SK-N-SH (cell line): ENCODE results near the gene ERC2. TPM values are rescaled to one million over a fixed set of nuclear protein-coding genes. Genes with fewer than 3 reads are reported as not detected.

Source experiments
- CTCF ChIA-PET: fragments of 300-600, 350-600 bp; formaldehyde crosslinking; extraction: SDS; loops from one replicate; lab custom pipeline; 2021; lab: Yijun Ruan, JAX
- POLR2A ChIA-PET: fragments of 350-600 bp; sonication (Branson Sonifier 250); formaldehyde crosslinking; extraction: SDS; loops from one replicate; lab custom pipeline; 2020; ENCODE audit warnings: antibody characterized with exemption, inconsistent platforms; lab: Yijun Ruan, JAX
- DNase-seq: peaks from one replicate; pipeline ENCODE4 v3.0.0; 2012
- H2AFZ ChIP-seq: fragments of 200-600 bp; sonication (generic); 2 replicates; pipeline ENCODE4 v1.8.1; 2016; ENCODE audit warnings: antibody characterized with exemption, mild to moderate bottlenecking, low read depth
- H3F3A ChIP-seq: fragments of 200-600 bp; sonication (generic); replicated peaks from 2 replicates; pipeline ENCODE3; 2016; ENCODE audit warnings: antibody characterized with exemption, mild to moderate bottlenecking; ENCODE audit not compliant: insufficient read depth
- H3K27ac ChIP-seq, 2 experiments: fragments of 200-500 bp in 1 of 2; fragments of 200-600 bp in 1 of 2; sonication (Bioruptor generic) in 1 of 2; sonication (generic), shearing (Covaris generic) in 1 of 2; 2 replicates each; pipeline versions ENCODE4 v1.5.1 to v1.6.1; 2014 to 2016; ENCODE audit warnings: low read depth in 2 of 2, inconsistent platforms in 1 of 2, low read length in 1 of 2, mild to moderate bottlenecking in 1 of 2, mixed read lengths in 1 of 2
- H3K27me3 ChIP-seq: fragments of 200-600 bp; sonication (generic), shearing (Covaris generic); 2 replicates; pipeline ENCODE4 v1.6.1; 2016; ENCODE audit warnings: mixed run types; ENCODE audit not compliant: insufficient read depth
- H3K36me3 ChIP-seq, 2 experiments: fragments of 200-500 bp in 1 of 2; fragments of 200-600 bp in 1 of 2; sonication (Bioruptor generic) in 1 of 2; sonication (generic) in 1 of 2; replicated peaks in 1 of 2; 2 replicates each; pipeline versions ENCODE3 to v1.5.1; 2014 to 2016; ENCODE audit warnings: low read length in 1 of 2, mild to moderate bottlenecking in 1 of 2; ENCODE audit not compliant: insufficient read depth in 2 of 2, control insufficient read depth in 1 of 2
- H3K4me1 ChIP-seq, 2 experiments: fragments of 200-500 bp in 1 of 2; fragments of 200-600 bp in 1 of 2; sonication (Bioruptor generic) in 1 of 2; sonication (generic), shearing (Covaris generic) in 1 of 2; 2 replicates each; pipeline versions ENCODE4 v1.5.1 to v1.6.1; 2014 to 2016; ENCODE audit warnings: low read depth in 1 of 2, low read length in 1 of 2, mixed run types in 1 of 2; ENCODE audit not compliant: insufficient read depth in 2 of 2, control insufficient read depth in 1 of 2
- H3K4me2 ChIP-seq: fragments of 200-600 bp; sonication (generic), shearing (Covaris generic); 2 replicates; pipeline ENCODE4 v1.6.1; 2017; ENCODE audit warnings: mixed run types
- H3K4me3 ChIP-seq, 2 experiments: fragments of 200-500 bp in 1 of 2; fragments of 200-600 bp in 1 of 2; sonication (Bioruptor generic) in 1 of 2; sonication (generic), shearing (Covaris generic) in 1 of 2; 2 replicates each; pipeline versions ENCODE4 v1.5.1 to v1.8.1; 2014 to 2016; ENCODE audit warnings: low read depth in 2 of 2, inconsistent platforms in 1 of 2, low read length in 1 of 2, mild to moderate bottlenecking in 1 of 2, mixed read lengths in 1 of 2, moderate library complexity in 1 of 2
- H3K79me2 ChIP-seq: fragments of 200-600 bp; sonication (generic); 2 replicates; pipeline ENCODE4 v1.8.1; 2017; ENCODE audit warnings: mild to moderate bottlenecking; ENCODE audit not compliant: insufficient read depth
- H3K9ac ChIP-seq: fragments of 200-600 bp; sonication (generic); 2 replicates; pipeline ENCODE4 v1.6.1; 2017; ENCODE audit warnings: mixed run types
- H3K9me2 ChIP-seq: fragments of 200-600 bp; sonication (generic); 2 replicates; pipeline ENCODE4 v1.6.1; 2017; ENCODE audit warnings: mixed run types
- H3K9me3 ChIP-seq: fragments of 200-600 bp; sonication (generic); 2 replicates; pipeline ENCODE4 v1.6.1; 2017; ENCODE audit warnings: mixed run types, mild to moderate bottlenecking, moderate library complexity
- H4K20me1 ChIP-seq: fragments of 200-600 bp; sonication (generic); 2 replicates; pipeline ENCODE4 v1.6.1; 2017; ENCODE audit warnings: mild to moderate bottlenecking, mixed run types; ENCODE audit not compliant: insufficient read depth
- CTCF ChIP-seq: fragments of 200-600 bp; sonication (generic); IDR thresholded peaks from 2 replicates; pipeline ENCODE4 v1.6.1; 2017; ENCODE audit warnings: antibody characterized with exemption, mild to moderate bottlenecking, moderate library complexity
- EZH2phosphoT487 ChIP-seq: fragments of 200-600 bp; sonication (generic); IDR thresholded peaks from 2 replicates; pipeline ENCODE4 v1.6.1; 2017; ENCODE audit warnings: low read depth, mixed run types, mild to moderate bottlenecking, antibody characterized with exemption, moderate library complexity, borderline replicate concordance
- FOXM1 ChIP-seq: IDR thresholded peaks from 2 replicates; pipeline ENCODE4 v1.4.0; 2012; ENCODE audit warnings: low read depth, mild to moderate bottlenecking
- GABPA ChIP-seq: IDR thresholded peaks from 2 replicates; pipeline ENCODE4 v1.4.0; 2012; ENCODE audit warnings: low read depth, mild to moderate bottlenecking
- GATA2 ChIP-seq: sonication (generic); formaldehyde crosslinking; IDR thresholded peaks from 2 replicates; pipeline ENCODE4 v1.5.0; 2020; ENCODE audit warnings: mild to moderate bottlenecking, missing genetic modification reagents
- IRF3 ChIP-seq: fragments of 150-350 bp; IDR thresholded peaks from 2 replicates; pipeline ENCODE4 v1.6.1; 2016; ENCODE audit warnings: mild to moderate bottlenecking, low read depth, low read length
- JUND ChIP-seq: IDR thresholded peaks from 2 replicates; pipeline ENCODE4 v1.4.0; 2012
- MEF2A ChIP-seq: IDR thresholded peaks from 2 replicates; pipeline ENCODE4 v1.4.0; 2012; ENCODE audit warnings: low read depth, borderline replicate concordance
- NFIC ChIP-seq: IDR thresholded peaks from 2 replicates; pipeline ENCODE4 v1.4.0; 2012; ENCODE audit warnings: borderline replicate concordance
- PBX3 ChIP-seq: IDR thresholded peaks from 2 replicates; pipeline ENCODE4; 2012
- POLR2AphosphoS5 ChIP-seq: IDR thresholded peaks from 2 replicates; pipeline ENCODE4 v1.6.1; 2012; ENCODE audit warnings: low read depth, low read length
- RAD21 ChIP-seq: IDR thresholded peaks from 2 replicates; pipeline ENCODE4 v1.6.1; 2012; ENCODE audit warnings: mild to moderate bottlenecking, low read length
- RCOR1 ChIP-seq: fragments of 150-350 bp; IDR thresholded peaks from 2 replicates; pipeline ENCODE4 v1.6.1; 2017; ENCODE audit warnings: antibody characterized with exemption, low read length
- REST ChIP-seq: IDR thresholded peaks from 2 replicates; pipeline ENCODE4 v1.6.1; 2012; ENCODE audit warnings: mild to moderate bottlenecking, low read depth, low read length, moderate library complexity
- RXRA ChIP-seq: IDR thresholded peaks from 2 replicates; pipeline ENCODE4 v1.4.0; 2012; ENCODE audit warnings: low read depth, mild to moderate bottlenecking, borderline replicate concordance
- SMC3 ChIP-seq: IDR thresholded peaks from 2 replicates; pipeline ENCODE4 v1.6.1; 2012; ENCODE audit warnings: low read depth, low read length, improper control_type of control experiment
- TCF12 ChIP-seq: IDR thresholded peaks from 2 replicates; pipeline ENCODE4 v1.4.0; 2012
- YY1 ChIP-seq: IDR thresholded peaks from 2 replicates; pipeline ENCODE4 v1.4.0; 2012; ENCODE audit warnings: low read depth, mild to moderate bottlenecking
- ZBTB33 ChIP-seq: IDR thresholded peaks from 2 replicates; pipeline ENCODE4 v1.4.0; 2012; ENCODE audit warnings: low read depth, borderline replicate concordance
- WGBS: methylation state at CpG from one replicate; pipeline ENCODE4 v1.1.6; 2017; ENCODE audit warnings: low lambda C conversion rate; 5-methylcytosine and 5-hydroxymethylcytosine counted together
- polyA plus RNA-seq, 3 experiments: library from polyadenylated mRNA; depleted of rRNA; stranded (reverse); fragments of >200 nt; gene quantifications; 2 replicates each; pipeline ENCODE4 v1.2.3, GENCODE V29; 2012

ERC2 gene
- polyA plus RNA-seq, 1 of the 3 experiments (the other 2 are of a cell fraction): 1.6 TPM

- TF ChIP-seq GABPA: no peak
- TF ChIP-seq RCOR1: no peak
- TF ChIP-seq EZH2phosphoT487: no peak
- TF ChIP-seq CTCF: no peak
- TF ChIP-seq TCF12: no peak
- no peak for TF ChIP-seq RAD21
- no peak for TF ChIP-seq IRF3
- TF ChIP-seq MEF2A: no peak
- no peak for TF ChIP-seq POLR2AphosphoS5
- TF ChIP-seq NFIC: no peak
- no peak for TF ChIP-seq PBX3
- TF ChIP-seq REST: no peak
- no peak for TF ChIP-seq ZBTB33
- TF ChIP-seq SMC3: no peak
- TF ChIP-seq FOXM1: no peak
- no peak for TF ChIP-seq YY1
- no peak for TF ChIP-seq GATA2
- TF ChIP-seq RXRA: no peak
- TF ChIP-seq JUND: no peak
- no peak overlapping the region for H3K9ac ChIP-seq
- WGBS: 86% methylated on average over 1 of the region's 1 CpG
- CTCF ChIA-PET: interaction anchor here (0.9 kb wide), 1 partner anchor 10 kb away, joined by 3 read pairs; no protein-coding TSS in a partner anchor
- H2AFZ ChIP-seq: no peak overlapping the region
- DNase-seq: no peak
- H3K79me2 ChIP-seq: no peaks in the 10 kb centered on the region
- H3K27me3 ChIP-seq: no peaks in the 10 kb centered on the region
- no peaks in the 10 kb centered on the region for H3F3A ChIP-seq
- POLR2A ChIA-PET: no interaction called here
- H3K4me2 ChIP-seq: no peak overlapping the region
- no peak overlapping the region for H3K27ac ChIP-seq
- H3K9me2 ChIP-seq: no peaks in the 10 kb centered on the region
- H3K4me1 ChIP-seq: no peaks in the 10 kb centered on the region
- no peaks in the 10 kb centered on the region for H4K20me1 ChIP-seq
- H3K36me3 ChIP-seq: no peaks in the 10 kb centered on the region
- no peak overlapping the region for H3K4me3 ChIP-seq
- no peaks in the 10 kb centered on the region for H3K9me3 ChIP-seq
Measured at GRCh38 chr3:55630921-55631299, 837.4 kb downstream of the ERC2 start.
